Adrenal gland (tissue), 5 donors: Measurements from ENCODE around the gene WSB1.

Source experiments
- CTCF ChIP-seq, 6 experiments: fragments of 450-650 bp in 4 of 6; fragments of 200-600 bp in 2 of 6; sonication (generic) in 1 of 6; IDR thresholded peaks; 1 replicate in 5 of 6; 2 replicates in 1 of 6; pipeline versions ENCODE4 v1.5.1 to v1.8.0; 2016 to 2021; ENCODE audit warnings: antibody characterized with exemption in 6 of 6, mild to moderate bottlenecking in 2 of 6, moderate library complexity in 1 of 6
- POLR2A ChIP-seq, 2 donors: fragments of 450-650 bp; IDR thresholded peaks; one replicate each; pipeline ENCODE4 v1.6.1; 2017; ENCODE audit warnings: antibody characterized with exemption in 2 of 2, mild to moderate bottlenecking in 2 of 2, moderate library complexity in 1 of 2
- donor health status: DM: no; HTN: no; CAD: no.

- no peak for TF ChIP-seq CTCF (IDR thresholded peaks at IDR 0.05)
- no peak for TF ChIP-seq POLR2A (IDR thresholded peaks at IDR 0.05)
Observed at GRCh38 chr17:27295945-27296344, 2.0 kb downstream of the WSB1 start.
